Ovary (tissue), 9 donors: ENCODE data around the gene PGGHG. TPM values are rescaled to one million over a fixed set of nuclear protein-coding genes. Genes with fewer than 3 reads are reported as not detected.

Source experiments
- DNase-seq, 5 donors: peaks; one replicate each; pipeline ENCODE4 v3.0.0-alpha.2; 2019 to 2020
- H3K27ac ChIP-seq, 2 donors: fragments of 200-600 bp; one replicate each; pipeline versions ENCODE4 v1.5.1 to v1.8.0; 2019 to 2022
- H3K27me3 ChIP-seq: fragments of 200-600 bp; one replicate; pipeline ENCODE4 v1.8.0; 2022
- H3K36me3 ChIP-seq: fragments of 200-600 bp; sonication (generic); one replicate; pipeline ENCODE4 v1.5.1; 2019
- H3K4me1 ChIP-seq: one replicate; pipeline ENCODE4 v1.8.1; 2013; ENCODE audit warnings: mild to moderate bottlenecking, moderate library complexity; ENCODE audit not compliant: insufficient read depth
- H3K4me3 ChIP-seq: fragments of 200-600 bp; sonication (generic); one replicate; pipeline ENCODE4 v1.5.1; 2017
- H3K9me3 ChIP-seq, 2 donors: fragments of 200-600 bp in 1 of 2; sonication (generic) in 1 of 2; one replicate each; pipeline versions ENCODE4 v1.5.1 to v1.8.1; 2013 to 2019; ENCODE audit warnings: mild to moderate bottlenecking in 1 of 2, moderate library complexity in 1 of 2
- EP300 ChIP-seq: sonication (generic); formaldehyde crosslinking; IDR thresholded peaks from one replicate; pipeline ENCODE4 v1.6.1; 2017; ENCODE audit warnings: antibody characterized with exemption
- POLR2A ChIP-seq: fragments of 450-650 bp; IDR thresholded peaks from one replicate; pipeline ENCODE4 v1.6.1; 2017; ENCODE audit warnings: antibody characterized with exemption, mild to moderate bottlenecking, moderate library complexity
- WGBS, 3 donors: extraction: QIAGEN DNeasy Blood & Tissue Kit in 1 of 3; methylation state at CpG; one replicate each; pipeline versions ENCODE4 v1.1.5 to v1.1.7; 2013 to 2017; 5-methylcytosine and 5-hydroxymethylcytosine counted together
- intact Hi-C, 4 donors: fragments of 100-400 bp; cut with DNase I; formaldehyde crosslinking; loops; one replicate each; pipeline versions ENCODE4 v1.11.0 to v1.15.1; 2022 to 2023
- polyA plus RNA-seq, 2 donors: library from polyadenylated mRNA; stranded (reverse); fragments of 200-250 nt in 1 of 2; fragments of 350-450 nt in 1 of 2; fragmentation: Illumina TruSeq in 1 of 2; extraction: RNeasy Lipid Tissue Mini Kit (QIAGEN cat#74804) in 1 of 2; gene quantifications; one replicate each; pipeline ENCODE4 v1.2.3, GENCODE V29; 2013 to 2014
- total RNA-seq, 7 donors: library from RNA; depleted of rRNA in 2 of 7; stranded (reverse); fragments of >200 nt in 2 of 7; fragmentation: NEBNext Ultra II Directional in 3 of 7; extraction: Animal tissue kit (Norgen Biotek cat#: 25700) in 3 of 7; gene quantifications; one replicate each; pipeline versions ENCODE4 v1.1.0 to v1.2.4, GENCODE V29; 2016 to 2023
- TF ChIP-seq, protein P1 (sequence below), 3 donors: fragments of 450-650 bp in 2 of 3; fragments of 200-600 bp in 1 of 3; IDR thresholded peaks; one replicate each; pipeline versions ENCODE4 v1.5.1 to v1.8.0; 2016 to 2022; ENCODE audit warnings: antibody characterized with exemption in 3 of 3, mild to moderate bottlenecking in 1 of 3
- donor health status: DM: no; HTN: no; CAD: no; lungs with moderate emphysema.
- donor health status: DM: no; HTN: no; CAD: no.
- donor health status: Bipolar disorder and iron deficiency.
- donor health status: DM: yes; HTN: yes; CAD: no.
- donor health status: DM: no; HTN: no; CAD: no.
- donor health status: DM: yes; HTN: yes; CAD: no.

The PGGHG gene
- total and polyA plus RNA-seq, 9 donors = 0.25 to 21.3 (median 9.3) TPM

DNA sequence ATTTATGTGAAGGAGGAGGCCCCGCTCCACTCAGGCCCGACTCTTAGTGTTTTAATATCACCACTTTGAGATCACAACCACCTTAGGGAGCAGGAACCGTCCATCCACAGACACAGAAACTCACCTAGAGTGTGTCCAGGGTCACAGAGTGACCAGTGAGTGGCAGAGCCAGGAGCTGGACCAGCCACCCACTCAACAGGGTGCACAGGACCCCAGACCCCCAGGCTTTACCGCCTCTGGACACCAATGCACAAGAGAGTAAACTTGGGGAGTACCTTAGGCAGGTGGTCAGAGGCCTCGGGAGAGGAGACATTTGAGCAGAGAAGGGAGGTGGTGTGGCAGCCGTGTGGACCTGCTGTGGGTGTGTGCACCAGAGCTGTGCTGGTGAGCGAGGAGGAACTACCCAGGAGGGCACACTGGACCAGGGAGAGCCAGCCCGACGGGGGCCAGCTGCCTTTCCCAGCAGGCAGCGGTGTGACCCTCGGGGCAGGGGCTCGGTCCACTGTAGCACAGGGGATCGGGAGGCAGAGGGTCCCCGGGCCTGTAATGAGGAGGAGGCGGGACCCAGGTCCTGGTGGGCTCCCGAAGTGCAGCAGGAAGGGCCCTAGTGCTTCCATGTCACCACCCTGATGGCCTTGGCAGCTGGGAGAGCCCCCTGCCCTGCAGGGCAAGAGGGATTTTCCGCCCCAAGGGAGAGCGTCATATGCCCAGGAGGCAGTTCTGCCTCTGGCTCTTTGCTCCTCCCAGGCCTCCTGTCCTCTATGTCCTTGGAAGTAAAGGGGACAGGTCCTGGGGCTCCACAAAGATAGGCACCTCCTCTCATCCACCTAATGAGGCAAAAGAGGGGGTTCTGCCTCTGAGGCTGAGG is 18.2 kb upstream of the PGGHG start:
- H3K4me3 ChIP-seq = no peak overlapping the region
- no peaks in the 10 kb centered on the region for H3K27me3 ChIP-seq
- H3K9me3 ChIP-seq = no peaks in the 10 kb centered on the region
- no peak overlapping the region for H3K27ac ChIP-seq
- intact Hi-C loops = no loop called here
- H3K36me3 ChIP-seq = no peaks in the 10 kb centered on the region
- no peak for DNase-seq
- TF ChIP-seq EP300 (no peak), POLR2A (no peak)
- TF ChIP-seq, protein P1, sequence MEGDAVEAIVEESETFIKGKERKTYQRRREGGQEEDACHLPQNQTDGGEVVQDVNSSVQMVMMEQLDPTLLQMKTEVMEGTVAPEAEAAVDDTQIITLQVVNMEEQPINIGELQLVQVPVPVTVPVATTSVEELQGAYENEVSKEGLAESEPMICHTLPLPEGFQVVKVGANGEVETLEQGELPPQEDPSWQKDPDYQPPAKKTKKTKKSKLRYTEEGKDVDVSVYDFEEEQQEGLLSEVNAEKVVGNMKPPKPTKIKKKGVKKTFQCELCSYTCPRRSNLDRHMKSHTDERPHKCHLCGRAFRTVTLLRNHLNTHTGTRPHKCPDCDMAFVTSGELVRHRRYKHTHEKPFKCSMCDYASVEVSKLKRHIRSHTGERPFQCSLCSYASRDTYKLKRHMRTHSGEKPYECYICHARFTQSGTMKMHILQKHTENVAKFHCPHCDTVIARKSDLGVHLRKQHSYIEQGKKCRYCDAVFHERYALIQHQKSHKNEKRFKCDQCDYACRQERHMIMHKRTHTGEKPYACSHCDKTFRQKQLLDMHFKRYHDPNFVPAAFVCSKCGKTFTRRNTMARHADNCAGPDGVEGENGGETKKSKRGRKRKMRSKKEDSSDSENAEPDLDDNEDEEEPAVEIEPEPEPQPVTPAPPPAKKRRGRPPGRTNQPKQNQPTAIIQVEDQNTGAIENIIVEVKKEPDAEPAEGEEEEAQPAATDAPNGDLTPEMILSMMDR (IDR thresholded peaks at IDR 0.05) = no peak
- 74 to 77% (median 75%) methylated on average over 18 of the region's 18 CpGs for WGBS, 3 donors
- no peaks in the 10 kb centered on the region for H3K4me1 ChIP-seq

DNA sequence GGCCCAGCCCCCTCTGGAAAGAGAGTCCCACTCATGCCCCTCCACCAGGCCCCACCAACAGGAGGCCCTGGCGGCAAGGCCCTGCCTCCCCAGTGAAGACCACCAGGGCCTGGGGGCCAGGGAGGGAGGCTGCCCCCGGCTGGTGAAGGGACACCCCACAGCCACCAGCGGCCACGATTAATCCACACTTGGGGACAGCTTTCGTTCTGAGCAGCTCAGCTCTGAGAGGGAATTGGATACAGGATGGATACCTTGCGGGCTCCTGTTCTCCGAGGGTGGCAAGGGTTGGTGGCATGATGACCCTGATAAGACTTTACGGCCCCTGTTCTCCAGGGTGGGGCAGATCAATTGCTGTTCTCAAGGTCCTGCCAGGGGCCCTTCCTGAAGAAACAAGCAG is 17.6 kb upstream of the PGGHG start:
- no peak for TF ChIP-seq EP300
- TF ChIP-seq POLR2A = no peak
- TF ChIP-seq, protein P1 (IDR thresholded peaks at IDR 0.05) = no peak
- intact Hi-C loops = no loop called here
- DNase-seq = no peak
- H3K27ac ChIP-seq = no peak overlapping the region
- H3K36me3 ChIP-seq = no peaks in the 10 kb centered on the region
- no peaks in the 10 kb centered on the region for H3K9me3 ChIP-seq
- H3K4me1 ChIP-seq = no peaks in the 10 kb centered on the region
- 70 to 77% (median 73%) methylated on average over 8 of the region's 8 CpGs for WGBS, 3 donors
- H3K27me3 ChIP-seq = no peaks in the 10 kb centered on the region
- no peak overlapping the region for H3K4me3 ChIP-seq

DNA sequence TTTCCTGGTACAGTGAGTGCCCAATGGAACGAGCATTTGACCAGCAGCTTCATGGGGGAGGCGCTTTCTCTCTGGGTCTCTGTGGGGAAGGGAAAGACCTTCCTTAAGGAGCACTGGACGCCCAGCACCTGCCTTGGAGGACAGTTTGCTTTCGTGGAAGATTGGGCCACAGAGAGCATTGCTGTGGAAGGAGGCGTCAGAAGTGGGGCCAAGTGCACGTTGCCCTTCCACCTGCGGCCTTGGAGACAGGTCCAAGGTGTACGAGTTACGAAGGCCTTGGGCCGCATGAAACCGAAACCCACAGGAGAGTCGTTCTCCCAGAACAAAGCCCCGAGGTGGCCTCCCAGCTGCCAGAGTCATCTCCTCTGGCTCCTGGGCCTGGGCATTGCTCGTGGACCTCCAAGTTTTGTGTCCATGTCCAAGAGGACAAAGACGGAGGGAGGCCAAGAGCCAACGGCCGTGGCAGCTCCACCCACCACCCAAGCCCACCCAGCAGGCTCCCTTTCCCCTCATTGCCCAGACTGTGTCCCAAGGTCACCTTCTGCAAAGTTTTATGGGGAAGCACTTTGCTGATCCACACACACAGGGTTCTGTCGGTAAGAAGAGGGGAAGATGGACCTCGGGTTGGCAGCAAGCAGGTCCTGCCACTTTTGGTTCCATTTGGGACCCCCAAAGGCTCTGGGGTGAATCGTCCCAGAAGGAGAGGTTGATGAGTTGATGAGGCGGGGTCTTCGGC is 16.6 kb upstream of the PGGHG start:
- intact Hi-C loops = no loop called here
- H3K27ac ChIP-seq = no peak overlapping the region
- H3K9me3 ChIP-seq = no peaks in the 10 kb centered on the region
- no peak overlapping the region for H3K4me3 ChIP-seq
- DNase-seq = no peak
- WGBS, 3 donors = 81 to 86% (median 85%) methylated on average over 22 of the region's 22 CpGs
- H3K36me3 ChIP-seq = no peaks in the 10 kb centered on the region
- H3K4me1 ChIP-seq = no peaks in the 10 kb centered on the region
- TF ChIP-seq EP300 = no peak
- TF ChIP-seq POLR2A = no peak
- TF ChIP-seq, protein P1 (IDR thresholded peaks at IDR 0.05) = no peak
- no peaks in the 10 kb centered on the region for H3K27me3 ChIP-seq

DNA sequence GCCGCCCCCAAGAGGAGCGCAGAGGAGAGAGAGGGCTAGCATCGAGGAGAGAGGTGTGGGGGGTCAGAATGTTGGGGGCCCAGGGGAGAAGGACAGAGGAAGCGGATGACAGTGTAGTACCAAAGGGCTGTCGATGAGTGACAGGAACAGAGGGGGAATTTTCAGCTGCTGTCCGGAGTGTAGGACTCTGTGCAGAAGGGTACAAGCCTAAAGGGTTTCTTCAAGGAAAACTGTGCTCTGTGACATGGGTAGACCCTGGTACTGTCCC is 16.1 kb upstream of the PGGHG start:
- Histone ChIP-seq H3K36me3 (no peaks in the 10 kb centered on the region), H3K4me1 (no peaks in the 10 kb centered on the region), H3K9me3 (no peaks in the 10 kb centered on the region), H3K27me3 (no peaks in the 10 kb centered on the region), H3K4me3 (no peak overlapping the region), H3K27ac (no peak overlapping the region)
- no peak for TF ChIP-seq EP300
- no peak for TF ChIP-seq POLR2A
- TF ChIP-seq, protein P1 (IDR thresholded peaks at IDR 0.05) = no peak
- no peak for DNase-seq
- intact Hi-C loops = no loop called here
- WGBS, 3 donors = 78 to 87% (median 86%) methylated on average over 6 of the region's 6 CpGs
